Endothelial cell (in vitro differentiated cells): ENCODE data around the gene OXLD1. TPM values are rescaled to one million over a fixed set of nuclear protein-coding genes. Genes with fewer than 3 reads are reported as not detected.
A peak's percentile ranks its signal among the peaks of the same experiment; 100 is the strongest.

Experiments
- DNase-seq: peaks from one replicate; pipeline ENCODE4 v3.0.0; 2021; ENCODE audit warnings: low spot score
- H3K27ac Mint-ChIP-seq: one replicate; pipeline ENCODE4 v1.8.0; 2021; ENCODE audit warnings: mixed read lengths, inconsistent platforms; ENCODE audit not compliant: unreplicated experiment
- H3K27me3 Mint-ChIP-seq: one replicate; pipeline ENCODE4 v1.8.0; 2021; ENCODE audit warnings: mild to moderate bottlenecking, moderate library complexity, mixed read lengths, inconsistent platforms; ENCODE audit not compliant: unreplicated experiment
- H3K36me3 Mint-ChIP-seq: one replicate; pipeline ENCODE4 v1.8.0; 2021; ENCODE audit warnings: mild to moderate bottlenecking, low read depth, mixed read lengths, inconsistent platforms; ENCODE audit not compliant: unreplicated experiment
- H3K4me1 Mint-ChIP-seq: one replicate; pipeline ENCODE4 v1.8.0; 2021; ENCODE audit warnings: mild to moderate bottlenecking, mixed read lengths, inconsistent platforms; ENCODE audit not compliant: unreplicated experiment
- H3K4me3 Mint-ChIP-seq: one replicate; pipeline ENCODE4 v1.8.0; 2021; ENCODE audit warnings: mild to moderate bottlenecking, mixed read lengths, inconsistent platforms; ENCODE audit not compliant: unreplicated experiment
- H3K9me3 Mint-ChIP-seq: one replicate; pipeline ENCODE4 v1.8.0; 2021; ENCODE audit warnings: mixed read lengths, inconsistent platforms; ENCODE audit not compliant: unreplicated experiment
- CTCF ChIP-seq: fragments of 200-600 bp; sonication (generic); IDR thresholded peaks from one replicate; pipeline ENCODE4 v1.5.0; 2021; ENCODE audit warnings: antibody characterized with exemption; ENCODE audit not compliant: unreplicated experiment
- total RNA-seq: library from RNA; stranded (reverse); fragmentation: NEBNext Ultra II Directional; extraction: Animal tissue kit (Norgen Biotek cat#: 25700); gene quantifications from one replicate; pipeline ENCODE4 v1.2.1, GENCODE V29; 2021; ENCODE audit not compliant: unreplicated experiment

OXLD1 gene
- total RNA-seq, 1 donor from 2014 or later: 22.4 TPM

- Mint-ChIP-seq H3K9me3 (no peaks in the 10 kb centered on the region), H3K4me1 (peaks cover 17% of the 10 kb centered on the region), H3K4me3 (peak overlapping the region; percentile 94), H3K27me3 (peaks cover 10% of the 10 kb centered on the region), H3K27ac (peak overlapping the region; percentile 98), H3K36me3 (peaks cover 22% of the 10 kb centered on the region)
- no peak for DNase-seq
- no peak for TF ChIP-seq CTCF
Measured at GRCh38 chr17:81665205-81666091, 957 bp downstream of the OXLD1 start.

GRCh38 chr17:81664051-81664470 is 2.3 kb downstream of the OXLD1 start:
- Mint-ChIP-seq H3K4me1 (peaks cover 14% of the 10 kb centered on the region), H3K27ac (no peak overlapping the region), H3K27me3 (peaks cover 10% of the 10 kb centered on the region), H3K36me3 (peaks cover 18% of the 10 kb centered on the region), H3K9me3 (no peaks in the 10 kb centered on the region), H3K4me3 (no peak overlapping the region)
- DNase-seq: no peak
- no peak for TF ChIP-seq CTCF

DNA sequence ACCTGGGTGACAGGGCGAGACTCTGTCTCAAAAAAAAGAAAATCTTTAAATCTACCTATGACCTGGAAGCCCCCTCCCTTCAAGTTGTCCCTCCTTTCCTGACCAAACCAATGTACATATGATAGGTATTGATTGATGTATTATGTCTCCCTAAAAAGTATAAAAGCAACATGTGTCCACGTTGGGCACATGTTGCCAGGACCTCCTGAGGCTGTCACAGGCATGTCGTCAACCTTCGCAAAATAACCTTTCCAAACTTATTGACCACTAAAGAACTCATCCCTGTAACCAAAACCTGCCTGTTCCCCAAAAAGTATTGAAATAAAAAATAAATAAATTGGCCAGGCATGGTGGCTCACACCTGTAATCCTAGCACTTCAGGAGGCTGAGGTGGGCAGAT is 4.4 kb downstream of the OXLD1 start:
- no peak for TF ChIP-seq CTCF
- no peak overlapping the region for H3K27ac Mint-ChIP-seq
- no peak for DNase-seq
- no peak overlapping the region for H3K4me3 Mint-ChIP-seq
- peaks cover 8% of the 10 kb centered on the region for H3K4me1 Mint-ChIP-seq
- H3K27me3 Mint-ChIP-seq: no peaks in the 10 kb centered on the region
- H3K9me3 Mint-ChIP-seq: no peaks in the 10 kb centered on the region
- H3K36me3 Mint-ChIP-seq: peaks cover 7% of the 10 kb centered on the region

GRCh38 chr17:81660441-81660840 is 6.0 kb downstream of the OXLD1 start:
- TF ChIP-seq CTCF: no peak
- no peaks in the 10 kb centered on the region for H3K36me3 Mint-ChIP-seq
- no peaks in the 10 kb centered on the region for H3K9me3 Mint-ChIP-seq
- no peak for DNase-seq
- H3K27ac Mint-ChIP-seq: no peak overlapping the region
- H3K4me1 Mint-ChIP-seq: peaks cover 8% of the 10 kb centered on the region
- H3K27me3 Mint-ChIP-seq: no peaks in the 10 kb centered on the region
- H3K4me3 Mint-ChIP-seq: no peak overlapping the region

- Mint-ChIP-seq H3K27ac (no peak overlapping the region), H3K9me3 (no peaks in the 10 kb centered on the region), H3K27me3 (no peaks in the 10 kb centered on the region), H3K36me3 (no peaks in the 10 kb centered on the region), H3K4me1 (peaks cover 8% of the 10 kb centered on the region), H3K4me3 (no peak overlapping the region)
- DNase-seq: no peak
- TF ChIP-seq CTCF: no peak
Measured at GRCh38 chr17:81659038-81659437, 7.4 kb downstream of the OXLD1 start.
